NCI-H2171 (cell line): ENCODE data around the gene BCAN.
"Not testable (repeated sequence)": the region's sequence is repeated elsewhere in the genome, so short reads cannot be mapped to it uniquely, and the experiment has no call there.

Experiments used
- DNase-seq: peaks from one replicate; lab custom pipeline; 2025; lab: John Stamatoyannopoulos, UW

BCAN gene, protein sequence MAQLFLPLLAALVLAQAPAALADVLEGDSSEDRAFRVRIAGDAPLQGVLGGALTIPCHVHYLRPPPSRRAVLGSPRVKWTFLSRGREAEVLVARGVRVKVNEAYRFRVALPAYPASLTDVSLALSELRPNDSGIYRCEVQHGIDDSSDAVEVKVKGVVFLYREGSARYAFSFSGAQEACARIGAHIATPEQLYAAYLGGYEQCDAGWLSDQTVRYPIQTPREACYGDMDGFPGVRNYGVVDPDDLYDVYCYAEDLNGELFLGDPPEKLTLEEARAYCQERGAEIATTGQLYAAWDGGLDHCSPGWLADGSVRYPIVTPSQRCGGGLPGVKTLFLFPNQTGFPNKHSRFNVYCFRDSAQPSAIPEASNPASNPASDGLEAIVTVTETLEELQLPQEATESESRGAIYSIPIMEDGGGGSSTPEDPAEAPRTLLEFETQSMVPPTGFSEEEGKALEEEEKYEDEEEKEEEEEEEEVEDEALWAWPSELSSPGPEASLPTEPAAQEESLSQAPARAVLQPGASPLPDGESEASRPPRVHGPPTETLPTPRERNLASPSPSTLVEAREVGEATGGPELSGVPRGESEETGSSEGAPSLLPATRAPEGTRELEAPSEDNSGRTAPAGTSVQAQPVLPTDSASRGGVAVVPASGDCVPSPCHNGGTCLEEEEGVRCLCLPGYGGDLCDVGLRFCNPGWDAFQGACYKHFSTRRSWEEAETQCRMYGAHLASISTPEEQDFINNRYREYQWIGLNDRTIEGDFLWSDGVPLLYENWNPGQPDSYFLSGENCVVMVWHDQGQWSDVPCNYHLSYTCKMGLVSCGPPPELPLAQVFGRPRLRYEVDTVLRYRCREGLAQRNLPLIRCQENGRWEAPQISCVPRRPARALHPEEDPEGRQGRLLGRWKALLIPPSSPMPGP

DNA sequence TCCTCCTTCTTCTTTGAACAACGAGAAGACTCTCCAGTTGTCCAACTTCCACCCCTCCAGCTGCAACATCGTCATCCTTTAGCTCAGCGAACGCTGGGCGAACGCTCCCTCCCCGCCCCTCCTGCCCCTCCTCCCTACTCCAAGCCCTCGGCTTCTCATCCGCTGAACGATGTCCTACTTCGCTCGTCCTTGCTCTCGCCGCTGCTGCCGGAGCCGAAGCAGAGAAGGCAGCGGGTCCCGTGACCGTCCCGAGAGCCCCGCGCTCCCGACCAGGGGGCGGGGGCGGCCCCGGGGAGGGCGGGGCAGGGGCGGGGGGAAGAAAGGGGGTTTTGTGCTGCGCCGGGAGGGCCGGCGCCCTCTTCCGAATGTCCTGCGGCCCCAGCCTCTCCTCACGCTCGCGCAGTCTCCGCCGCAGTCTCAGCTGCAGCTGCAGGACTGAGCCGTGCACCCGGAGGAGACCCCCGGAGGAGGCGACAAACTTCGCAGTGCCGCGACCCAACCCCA is at the start of gene BCAN:
Gene BCAN (plus strand): TSS at position 357 of the 504 bp plus-strand sequence. CDS start 3,938 bp downstream, outside the sequence.
- no peak for DNase-seq

DNA sequence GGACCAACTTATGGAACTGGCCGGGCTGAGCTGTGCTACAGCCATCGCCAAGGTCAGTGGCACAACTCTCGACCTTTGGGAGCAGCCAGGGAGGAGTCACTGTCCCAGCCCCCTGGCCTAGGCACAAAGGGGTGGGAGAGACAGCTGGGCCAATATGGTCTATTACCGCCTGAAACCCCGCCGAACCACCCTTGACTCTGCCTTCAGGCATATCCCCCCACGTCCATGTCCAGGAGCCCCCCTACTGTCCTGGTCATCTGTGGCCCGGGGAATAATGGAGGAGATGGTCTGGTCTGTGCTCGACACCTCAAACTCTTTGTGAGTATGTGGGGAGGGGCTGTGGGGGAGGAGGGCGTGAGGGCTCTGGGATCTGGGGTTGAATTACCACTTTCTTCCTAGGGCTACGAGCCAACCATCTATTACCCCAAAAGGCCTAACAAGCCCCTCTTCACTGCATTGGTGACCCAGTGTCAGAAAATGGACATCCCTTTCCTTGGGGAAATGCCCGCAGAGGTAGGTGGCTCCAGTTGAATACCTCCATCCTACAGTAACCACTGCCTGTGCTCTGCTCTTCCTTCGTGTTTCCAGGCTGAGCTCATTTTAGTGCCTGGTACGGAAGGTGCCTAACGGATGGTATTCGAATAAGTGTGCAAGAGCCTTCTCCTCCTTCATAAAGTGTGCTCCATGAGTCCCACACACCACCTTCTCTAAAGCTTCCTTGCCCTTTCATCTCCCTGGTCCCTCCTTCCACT is 49.6 kb upstream of the BCAN start:
- DNase-seq, result no peak

DNA sequence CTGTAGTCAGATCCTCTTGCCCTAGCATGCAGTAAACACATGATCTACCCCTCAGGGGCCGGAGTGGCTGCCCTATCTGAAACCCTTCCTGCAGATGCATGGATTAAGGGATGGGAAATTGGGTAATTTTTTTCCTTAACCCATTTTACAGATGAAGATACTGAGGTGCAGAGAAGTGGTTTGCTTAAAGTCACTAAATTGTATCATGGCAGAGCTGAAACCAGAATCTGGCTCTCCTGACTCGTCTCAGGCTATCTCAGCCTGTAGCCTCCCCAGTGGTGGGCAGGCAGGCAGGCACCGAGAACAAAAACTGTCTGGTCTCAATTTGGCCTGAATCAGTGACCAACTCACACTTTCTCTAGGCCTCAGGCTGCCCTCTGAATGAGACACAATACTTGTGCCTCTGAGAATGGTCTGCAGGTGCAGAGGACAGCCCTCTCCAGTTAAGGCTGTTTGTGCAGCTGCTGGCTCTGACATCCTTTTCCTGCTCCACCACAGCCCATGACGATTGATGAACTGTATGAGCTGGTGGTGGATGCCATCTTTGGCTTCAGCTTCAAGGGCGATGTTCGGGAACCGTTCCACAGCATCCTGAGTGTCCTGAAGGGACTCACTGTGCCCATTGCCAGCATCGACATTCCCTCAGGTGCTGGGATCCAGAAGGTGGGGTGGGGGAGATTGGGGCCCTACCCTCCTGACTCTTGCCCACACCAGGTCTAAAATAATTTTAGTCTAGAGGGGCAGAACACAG is 48.8 kb upstream of the BCAN start:
- no peak for DNase-seq

DNA sequence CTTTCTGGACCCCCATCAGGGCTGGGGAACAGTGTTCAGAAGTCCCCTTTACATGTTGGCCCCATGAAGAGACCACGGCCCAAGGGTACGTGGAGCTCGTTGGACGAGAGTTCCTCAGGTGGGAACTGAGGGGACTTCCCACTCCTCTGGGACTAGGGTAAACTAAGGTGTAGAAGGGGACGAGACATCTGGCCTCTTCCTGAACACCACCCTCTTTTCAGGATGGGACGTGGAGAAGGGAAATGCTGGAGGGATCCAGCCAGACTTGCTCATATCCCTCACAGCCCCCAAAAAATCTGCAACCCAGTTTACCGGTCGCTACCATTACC is 48.3 kb upstream of the BCAN start:
- DNase-seq, result no peak

DNA sequence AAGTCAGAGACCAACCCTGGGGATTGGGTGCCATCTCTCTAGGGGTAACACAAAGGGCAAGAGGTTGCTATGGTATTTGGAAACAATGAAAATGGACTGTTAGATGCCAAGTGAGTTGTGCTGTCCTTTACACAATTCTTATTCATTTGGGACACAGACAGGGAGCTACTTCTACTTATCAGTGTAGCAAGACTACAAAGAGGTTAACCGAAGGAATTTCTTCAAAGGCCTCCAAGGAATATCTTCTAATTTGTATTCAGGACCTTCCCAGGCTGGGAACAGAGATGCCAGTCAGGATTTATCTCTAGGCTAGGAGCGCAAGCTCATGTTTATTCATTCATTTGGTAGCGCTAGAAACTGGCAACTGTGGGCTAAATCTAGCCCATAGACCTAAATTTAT is 47.7 kb upstream of the BCAN start:
- DNase-seq, result no peak

DNA sequence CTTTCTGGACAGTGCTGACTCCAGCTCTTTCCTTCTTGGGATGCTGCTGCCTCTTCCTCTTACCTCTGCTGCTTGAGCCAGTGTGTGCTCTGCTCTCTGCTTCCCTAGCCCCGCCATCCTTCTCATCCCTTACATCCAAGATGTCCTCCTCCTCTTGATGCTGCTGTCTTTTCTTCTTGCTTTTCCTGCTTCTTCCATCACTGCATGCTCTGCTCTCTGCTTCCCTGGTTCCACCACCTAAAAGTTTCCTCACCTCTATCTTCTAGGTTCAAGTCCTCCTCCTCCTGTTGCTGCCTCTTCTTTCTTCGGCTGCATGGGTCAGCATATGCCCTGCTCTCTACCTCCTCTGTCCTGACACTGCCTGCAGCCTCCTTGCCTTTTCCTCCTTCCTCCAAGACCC is 46.9 kb upstream of the BCAN start:
- DNase-seq, result no peak

- DNase-seq, result no peak
These were observed 45.5 kb upstream of the BCAN start for GRCh38 chr1:156596426-156596825.

GRCh38 chr1:156598125-156598524 is 43.8 kb upstream of the BCAN start:
- DNase-seq, result no peak

- no peak for DNase-seq
These were observed 43.0 kb upstream of the BCAN start for GRCh38 chr1:156598731-156599432.

DNA sequence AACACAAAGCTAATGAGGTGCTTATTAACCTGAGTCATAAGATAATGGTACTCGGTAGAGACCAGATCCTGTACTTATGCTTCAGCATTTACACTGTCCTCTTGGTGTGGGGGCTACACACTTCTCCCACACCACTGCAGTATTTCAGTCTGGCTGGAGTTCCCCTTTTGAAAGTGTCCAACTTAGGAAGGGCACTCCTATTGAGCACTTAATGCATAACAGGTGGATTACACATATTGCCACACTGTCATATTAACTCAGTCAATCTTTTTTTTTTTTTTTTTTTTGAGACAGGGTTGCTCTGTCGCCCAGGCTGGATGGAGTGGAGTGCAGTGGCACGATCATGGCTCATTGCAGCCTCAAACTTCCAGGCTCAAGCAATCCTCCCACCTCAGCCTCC is 42.1 kb upstream of the BCAN start:
- DNase-seq, result no peak

DNA sequence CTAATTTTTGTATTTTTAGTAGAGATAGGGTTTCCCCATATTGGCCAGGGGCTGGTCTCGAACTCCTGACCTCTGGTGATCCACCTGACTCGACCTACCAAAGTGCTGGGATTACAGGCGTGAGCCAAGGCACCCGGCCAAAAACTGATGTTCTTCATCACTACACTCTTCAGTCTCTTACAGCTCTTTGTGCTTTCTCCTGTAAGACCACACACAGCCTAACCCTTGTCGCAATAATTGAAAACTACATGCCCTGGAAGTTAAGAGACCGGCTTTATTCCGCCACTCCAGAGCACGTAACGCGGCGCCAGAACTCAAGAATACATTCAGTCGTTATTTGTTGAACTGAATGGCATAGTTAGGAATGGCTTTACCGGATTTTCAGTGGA is 41.2 kb upstream of the BCAN start:
- no peak for DNase-seq

- DNase-seq, result peak; percentile 91
These were observed 40.6 kb upstream of the BCAN start, which contains the start of gene GPATCH4 for GRCh38 chr1:156601122-156601830. TSS of gene GPATCH4 (minus strand) at chr1:156601479.

DNA sequence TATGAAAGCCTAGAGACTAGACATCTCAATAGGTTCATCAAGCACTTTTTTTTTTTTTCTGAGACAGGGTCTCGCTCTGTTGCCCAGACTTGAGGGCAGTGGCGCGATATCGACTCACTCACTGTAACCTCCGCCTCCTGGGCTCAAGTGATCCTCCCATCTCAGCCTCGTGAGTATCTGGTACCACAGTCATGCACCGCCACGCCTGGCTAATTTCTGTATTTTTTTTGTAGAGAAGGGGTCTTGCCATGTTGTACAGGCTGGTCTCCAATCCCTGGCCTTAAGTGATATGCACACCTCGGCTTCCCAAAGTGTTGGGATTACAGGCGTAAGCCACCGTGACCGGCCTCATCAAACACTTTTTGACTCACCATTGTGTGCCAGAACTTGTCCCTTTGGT is 40.0 kb upstream of the BCAN start:
- DNase-seq, result no peak

DNA sequence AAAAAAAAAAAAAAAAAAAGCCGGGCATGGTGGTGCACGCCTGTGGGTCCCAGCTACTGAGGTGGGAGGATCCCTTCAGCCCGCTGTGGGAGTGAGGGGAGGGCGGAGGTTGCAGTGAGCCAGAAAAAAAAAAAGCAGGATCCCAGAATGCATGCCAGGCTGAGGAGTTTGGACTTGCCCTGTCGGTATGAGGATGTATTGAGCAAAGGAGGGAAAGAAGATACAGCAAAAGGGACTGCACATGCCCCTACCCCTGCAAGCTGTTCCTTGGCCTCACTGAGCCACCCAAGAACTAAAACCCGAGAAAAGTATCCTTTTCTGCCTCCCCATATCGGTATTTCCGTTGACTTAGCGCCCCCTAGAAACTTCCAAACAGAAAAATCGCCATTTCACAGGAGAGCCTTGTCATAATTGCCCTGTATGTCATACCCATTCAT is 39.3 kb upstream of the BCAN start:
- no peak for DNase-seq

GRCh38 chr1:156607344-156607743 is 34.6 kb upstream of the BCAN start:
- DNase-seq, result not testable (repeated sequence)

DNA sequence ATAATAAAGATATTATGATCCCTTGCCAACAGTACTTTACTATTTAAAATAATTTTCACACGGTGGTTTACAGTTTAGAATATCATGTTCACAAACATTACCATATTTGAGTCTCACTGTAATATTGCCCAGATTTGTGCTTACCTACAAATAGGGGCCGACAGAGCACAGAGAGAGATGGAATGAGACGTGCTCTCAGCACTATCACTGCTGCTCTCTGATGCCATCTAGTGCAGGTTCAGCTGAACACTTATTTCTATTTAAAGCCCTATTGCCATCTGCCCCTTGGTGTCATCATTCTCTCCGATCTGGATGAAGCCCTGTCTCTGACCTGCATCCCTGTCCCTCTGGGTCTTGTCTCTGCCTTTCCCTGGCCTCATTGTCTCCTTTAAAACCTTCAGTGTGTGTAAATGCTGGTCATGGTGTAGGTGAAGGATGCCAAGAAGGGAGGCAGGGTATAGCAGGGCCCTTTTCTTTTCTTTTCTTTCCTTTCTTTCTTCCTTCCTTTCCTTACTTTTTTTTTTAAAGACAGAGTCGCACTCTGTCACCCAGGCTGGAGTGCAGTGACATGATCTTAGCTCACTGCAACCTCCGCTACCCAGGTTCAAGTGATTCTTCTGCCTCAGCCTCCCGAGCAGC is 33.8 kb upstream of the BCAN start:
- DNase-seq, result peak; percentile 76

DNA sequence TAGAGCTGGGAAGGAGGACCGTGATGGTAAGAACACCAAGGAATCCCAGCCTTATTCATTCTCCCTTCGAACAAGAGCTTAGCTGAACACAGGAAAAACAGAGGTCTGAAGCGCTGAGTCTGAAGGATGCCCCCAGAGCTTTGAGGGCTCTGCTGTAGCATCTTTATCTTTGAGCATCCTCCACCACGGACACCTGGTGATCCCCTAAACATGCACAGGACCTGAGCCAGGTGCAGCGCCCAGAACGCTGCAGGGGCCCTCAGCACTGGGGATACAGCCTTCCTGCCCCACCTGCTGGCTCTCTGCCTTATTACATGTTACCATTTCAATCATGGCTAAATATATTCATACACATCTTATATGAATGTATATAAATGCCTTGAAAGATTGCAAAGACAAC is 32.9 kb upstream of the BCAN start:
- peak; percentile 67 for DNase-seq

DNA sequence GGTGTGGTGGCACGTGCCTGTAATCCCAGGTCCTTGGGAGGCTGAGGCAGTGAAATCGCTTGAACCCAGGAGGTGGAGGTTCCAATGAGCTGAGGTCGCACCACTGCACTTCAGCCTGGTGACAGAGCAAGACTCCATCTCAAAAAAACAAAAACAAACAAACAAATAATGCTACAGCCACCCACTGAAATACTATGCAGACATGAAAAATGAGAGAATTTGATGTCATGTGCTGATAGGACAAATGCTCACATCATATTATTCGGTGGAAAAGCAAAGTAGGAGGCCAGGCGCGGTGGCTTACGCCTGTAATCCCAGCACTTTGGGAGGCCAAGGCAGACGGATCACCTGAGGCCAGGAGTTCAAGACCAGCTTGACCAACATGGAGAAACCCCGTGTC is 31.8 kb upstream of the BCAN start:
- DNase-seq, result not testable (repeated sequence)

- no peak for DNase-seq
These were observed 29.3 kb upstream of the BCAN start for GRCh38 chr1:156612666-156613065.

- DNase-seq, result no peak
These were observed 26.0 kb upstream of the BCAN start for GRCh38 chr1:156615946-156616345.
